ENCODE data around the gene TFF2. TPM values are rescaled to one million over a fixed set of nuclear protein-coding genes. Genes with fewer than 3 reads are reported as not detected.

Gene TFF2
- total RNA-seq, 2 experiments from 2014 or later = not detected

DNA sequence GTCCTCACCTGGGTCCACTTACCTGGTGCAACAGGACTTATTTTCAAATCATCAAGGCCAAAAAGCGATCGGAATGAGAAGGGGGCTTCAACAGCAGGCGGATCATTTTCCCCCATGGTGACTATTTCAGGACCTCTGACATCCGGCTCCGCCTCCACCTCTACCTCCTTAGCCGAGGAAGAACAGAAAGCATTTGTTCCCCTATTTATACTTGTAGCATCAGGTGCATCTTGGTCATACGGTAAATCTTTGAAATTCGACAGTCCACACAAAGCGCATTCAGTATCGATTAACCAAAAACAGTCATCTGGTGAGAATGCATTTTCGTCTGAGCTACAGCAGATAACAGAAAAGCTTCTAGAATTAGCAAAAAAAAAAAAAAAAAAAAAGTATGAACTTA, 44.5 kb upstream of the TFF2 start:
- H3K36me3 ChIP-seq (ENCODE audit: insufficient read depth, low read length) = no peaks in the 10 kb centered on the region
- H3K4me3 ChIP-seq (ENCODE audit: low read length) = no peak overlapping the region
- Mint-ChIP-seq H3K36me3 (ENCODE audit: low read depth) (no peaks in the 10 kb centered on the region), H3K4me1 (ENCODE audit: low read depth) (peaks cover 66% of the 10 kb centered on the region), H3K4me3 (no peak overlapping the region), H3K27me3 (no peaks in the 10 kb centered on the region), H3K27ac (no peak overlapping the region), H3K9me3 (no peaks in the 10 kb centered on the region)
- H3K27me3 ChIP-seq (ENCODE audit: control insufficient read depth in 1 of 2, insufficient read depth in 2 of 2, low read length in 2 of 2) = no peaks in the 10 kb centered on the region
- CTCF ChIA-PET = no interaction called here
- ATAC-seq (ENCODE audit: poor library complexity) (no peak), DNase-seq (no peak)
- intact Hi-C loops (cut with DNase I, micrococcal nuclease) = loop anchor here in 1 of 2 experiments (5.0 kb wide), 1 partner anchor 42 kb away; no protein-coding TSS in a partner anchor
- H3K4me1 ChIP-seq (ENCODE audit: insufficient read depth, low read length) = peaks cover 36% of the 10 kb centered on the region
- no peak overlapping the region for H3K27ac ChIP-seq (ENCODE audit: low read depth in 1 of 2, low read length in 2 of 2)
- no peaks in the 10 kb centered on the region for H3K9me3 ChIP-seq (ENCODE audit: control insufficient read depth in 1 of 2, insufficient read depth in 1 of 2, low read length in 2 of 2)
- POLR2A ChIA-PET = interaction anchor here (4.1 kb wide), 1 partner anchor 8 kb away, joined by 58 read pairs; the partner anchor contains the start of gene UBASH3A
- TF ChIP-seq, protein P1, sequence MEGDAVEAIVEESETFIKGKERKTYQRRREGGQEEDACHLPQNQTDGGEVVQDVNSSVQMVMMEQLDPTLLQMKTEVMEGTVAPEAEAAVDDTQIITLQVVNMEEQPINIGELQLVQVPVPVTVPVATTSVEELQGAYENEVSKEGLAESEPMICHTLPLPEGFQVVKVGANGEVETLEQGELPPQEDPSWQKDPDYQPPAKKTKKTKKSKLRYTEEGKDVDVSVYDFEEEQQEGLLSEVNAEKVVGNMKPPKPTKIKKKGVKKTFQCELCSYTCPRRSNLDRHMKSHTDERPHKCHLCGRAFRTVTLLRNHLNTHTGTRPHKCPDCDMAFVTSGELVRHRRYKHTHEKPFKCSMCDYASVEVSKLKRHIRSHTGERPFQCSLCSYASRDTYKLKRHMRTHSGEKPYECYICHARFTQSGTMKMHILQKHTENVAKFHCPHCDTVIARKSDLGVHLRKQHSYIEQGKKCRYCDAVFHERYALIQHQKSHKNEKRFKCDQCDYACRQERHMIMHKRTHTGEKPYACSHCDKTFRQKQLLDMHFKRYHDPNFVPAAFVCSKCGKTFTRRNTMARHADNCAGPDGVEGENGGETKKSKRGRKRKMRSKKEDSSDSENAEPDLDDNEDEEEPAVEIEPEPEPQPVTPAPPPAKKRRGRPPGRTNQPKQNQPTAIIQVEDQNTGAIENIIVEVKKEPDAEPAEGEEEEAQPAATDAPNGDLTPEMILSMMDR (IDR thresholded peaks at IDR 0.05) = no peak

GRCh38 chr21:42393443-42393950, 42.7 kb upstream of the TFF2 start:
- Histone ChIP-seq H3K27me3 (ENCODE audit: control insufficient read depth in 1 of 2, insufficient read depth in 2 of 2, low read length in 2 of 2) (no peaks in the 10 kb centered on the region), H3K27ac (ENCODE audit: low read depth in 1 of 2, low read length in 2 of 2) (no peak overlapping the region), H3K4me1 (ENCODE audit: insufficient read depth, low read length) (peaks cover 40% of the 10 kb centered on the region), H3K4me3 (ENCODE audit: low read length) (peak overlapping the region; percentile 17), H3K36me3 (ENCODE audit: insufficient read depth, low read length) (no peaks in the 10 kb centered on the region), H3K9me3 (ENCODE audit: control insufficient read depth in 1 of 2, insufficient read depth in 1 of 2, low read length in 2 of 2) (no peaks in the 10 kb centered on the region)
- ChIA-PET POLR2A (interaction anchor here (0.6 to 4.1 kb wide), 11 partner anchors 10 to 135 kb away, joined by 3 to 58 read pairs (median 3); partner anchors contain the start of gene UBASH3A), CTCF (interaction anchor here (1.0 to 1.4 kb wide), 3 partner anchors 12 to 56 kb away, joined by 3 to 6 read pairs (median 4); no protein-coding TSS in a partner anchor)
- TF ChIP-seq, protein P1 (IDR thresholded peaks at IDR 0.05) = no peak
- H3K36me3 Mint-ChIP-seq (ENCODE audit: low read depth) = no peaks in the 10 kb centered on the region
- no peaks in the 10 kb centered on the region for H3K9me3 Mint-ChIP-seq
- peak overlapping the region; percentile 52 for H3K27ac Mint-ChIP-seq
- DNase-seq = no peak
- ATAC-seq (ENCODE audit: poor library complexity) = peak; percentile 4
- no peaks in the 10 kb centered on the region for H3K27me3 Mint-ChIP-seq
- peak overlapping the region; percentile 64 for H3K4me3 Mint-ChIP-seq
- H3K4me1 Mint-ChIP-seq (ENCODE audit: low read depth) = peaks cover 69% of the 10 kb centered on the region
- intact Hi-C loops (cut with DNase I, micrococcal nuclease) = loop anchor here in 1 of 2 experiments (5.0 kb wide), 1 partner anchor 34 kb away; no protein-coding TSS in a partner anchor

DNA sequence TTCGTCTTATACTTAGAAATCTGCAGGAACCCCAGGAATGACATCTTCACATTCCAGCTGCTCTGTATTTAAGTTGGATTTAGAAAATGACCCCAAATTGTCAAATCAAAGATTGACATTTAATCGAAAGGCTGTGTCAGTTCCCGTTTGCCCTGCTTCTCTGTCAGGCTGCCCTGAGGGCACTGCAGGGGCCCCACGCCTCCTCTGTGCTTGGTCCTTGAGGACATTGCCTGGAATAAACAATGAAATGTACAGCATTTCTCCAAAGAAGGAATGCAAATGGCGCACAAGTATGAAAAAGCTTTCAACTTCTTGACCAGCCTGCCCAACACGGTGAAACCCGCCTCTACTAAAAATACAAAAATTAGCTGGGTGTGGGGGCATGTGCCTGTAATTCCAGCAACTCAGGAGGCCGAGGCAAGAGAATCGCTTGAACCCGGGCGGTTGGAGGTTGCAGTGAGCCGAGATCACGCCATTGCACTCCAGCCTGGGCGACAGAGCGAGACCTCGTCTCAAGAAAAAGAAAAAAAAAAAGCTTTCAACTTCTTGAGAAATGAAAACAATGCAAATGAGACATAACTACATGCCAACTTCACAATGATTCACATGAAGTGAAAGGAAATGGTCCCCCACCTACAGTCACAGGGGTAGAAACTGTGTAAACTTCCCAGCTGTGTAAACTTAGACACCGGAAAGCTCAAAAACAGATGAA, 42.1 kb upstream of the TFF2 start:
- Mint-ChIP-seq H3K36me3 (ENCODE audit: low read depth) (no peaks in the 10 kb centered on the region), H3K9me3 (no peaks in the 10 kb centered on the region), H3K4me3 (peak overlapping the region; percentile 64), H3K27me3 (no peaks in the 10 kb centered on the region), H3K4me1 (ENCODE audit: low read depth) (peaks cover 63% of the 10 kb centered on the region), H3K27ac (peak overlapping the region; percentile 52)
- ChIA-PET CTCF (interaction anchor here (1.0 to 1.6 kb wide), 5 partner anchors 11 to 55 kb away, joined by 3 to 6 read pairs (median 4); no protein-coding TSS in a partner anchor), POLR2A (interaction anchor here (0.6 to 4.1 kb wide), 10 partner anchors 10 to 134 kb away, joined by 3 to 58 read pairs (median 4); partner anchors contain the start of gene UBASH3A)
- intact Hi-C loops (cut with DNase I, micrococcal nuclease) = loop anchor here in 1 of 2 experiments (5.0 kb wide), 1 partner anchor 34 kb away; no protein-coding TSS in a partner anchor
- no peaks in the 10 kb centered on the region for H3K9me3 ChIP-seq (ENCODE audit: control insufficient read depth in 1 of 2, insufficient read depth in 1 of 2, low read length in 2 of 2)
- peaks cover 37% of the 10 kb centered on the region for H3K4me1 ChIP-seq (ENCODE audit: insufficient read depth, low read length)
- TF ChIP-seq, protein P1 (IDR thresholded peaks at IDR 0.05) = no peak
- H3K27ac ChIP-seq (ENCODE audit: low read depth in 1 of 2, low read length in 2 of 2) = no peak overlapping the region
- H3K4me3 ChIP-seq (ENCODE audit: low read length) = peak overlapping the region; percentile 17
- no peaks in the 10 kb centered on the region for H3K27me3 ChIP-seq (ENCODE audit: control insufficient read depth in 1 of 2, insufficient read depth in 2 of 2, low read length in 2 of 2)
- peak in 4 of 14 experiments; percentile 53 to 66 (median 58) for DNase-seq
- no peaks in the 10 kb centered on the region for H3K36me3 ChIP-seq (ENCODE audit: insufficient read depth, low read length)
- peak; percentile 90 for ATAC-seq (ENCODE audit: poor library complexity)

All from CD4-positive, alpha-beta T cell (primary cell).